Fibroblast of pulmonary artery (primary cell): ENCODE measurements around the gene NHSL1.
A peak's percentile ranks its signal among the peaks of the same experiment; 100 is the strongest.

Experiments used
- DNase-seq: peaks from one replicate; pipeline ENCODE4 v3.0.0-alpha.2; 2010; ENCODE audit warnings: low read depth
- H3K4me3 ChIP-seq: replicated peaks from 2 replicates; pipeline ENCODE4 v1.5.1; 2011; ENCODE audit warnings: low read depth, mild to moderate bottlenecking, control low read depth, low read length, moderate library complexity
- CTCF ChIP-seq: IDR thresholded peaks from 2 replicates; pipeline ENCODE4 v1.5.1; 2011; ENCODE audit warnings: mild to moderate bottlenecking, control low read depth, low read length, inconsistent platforms; ENCODE audit errors: missing control alignments

Gene NHSL1

GRCh38 chr6:138418118-138418742 is 81.1 kb downstream of the NHSL1 start:
- DNase-seq = no peak
- TF ChIP-seq CTCF = no peak
- H3K4me3 ChIP-seq = no peak overlapping the region

- TF ChIP-seq CTCF = no peak
Measured at GRCh38 chr6:138417493-138418117, 81.7 kb downstream of the NHSL1 start.

GRCh38 chr6:138416206-138416605 is 83.1 kb downstream of the NHSL1 start:
- no peak for DNase-seq
- no peak overlapping the region for H3K4me3 ChIP-seq
- no peak for TF ChIP-seq CTCF

More at GRCh38 chr6:138417493-138418117, 81.7 kb downstream of the NHSL1 start:
- DNase-seq = no peak
- H3K4me3 ChIP-seq = no peak overlapping the region

GRCh38 chr6:138415125-138415524 is 84.2 kb downstream of the NHSL1 start:
- TF ChIP-seq CTCF = no peak
- no peak for DNase-seq

GRCh38 chr6:138410972-138411880 is 88.1 kb downstream of the NHSL1 start:
- H3K4me3 ChIP-seq = no peak overlapping the region
- no peak for TF ChIP-seq CTCF
- peak; percentile 51 for DNase-seq

More at GRCh38 chr6:138415125-138415524, 84.2 kb downstream of the NHSL1 start:
- H3K4me3 ChIP-seq = no peak overlapping the region

- DNase-seq = peak; percentile 84
- no peak for TF ChIP-seq CTCF
- H3K4me3 ChIP-seq = no peak overlapping the region
Measured at GRCh38 chr6:138410048-138410735, 89.1 kb downstream of the NHSL1 start.
